Gastroesophageal sphincter (tissue), 3 donors: Measurements from ENCODE around the gene ATP11A.

Source experiments
- EP300 ChIP-seq: sonication (generic); formaldehyde crosslinking; IDR thresholded peaks from one replicate; pipeline ENCODE4 v1.6.1; 2017; ENCODE audit warnings: antibody characterized with exemption, mild to moderate bottlenecking
- POLR2A ChIP-seq, 2 donors: fragments of 450-650 bp; IDR thresholded peaks; one replicate each; pipeline ENCODE4 v1.6.1; 2017; ENCODE audit warnings: antibody characterized with exemption in 2 of 2, mild to moderate bottlenecking in 2 of 2, moderate library complexity in 1 of 2
- POLR2AphosphoS5 ChIP-seq: sonication (generic); formaldehyde crosslinking; IDR thresholded peaks from one replicate; pipeline ENCODE4 v1.6.1; 2017; ENCODE audit warnings: antibody characterized with exemption
- TF ChIP-seq, protein P1 (sequence below), 4 experiments: fragments of 200-600 bp in 2 of 4; fragments of 450-650 bp in 2 of 4; sonication (generic) in 1 of 4; IDR thresholded peaks; one replicate each; pipeline ENCODE4 v1.5.1; 2017 to 2019; ENCODE audit warnings: antibody characterized with exemption in 4 of 4, mild to moderate bottlenecking in 2 of 4, moderate library complexity in 2 of 4

DNA sequence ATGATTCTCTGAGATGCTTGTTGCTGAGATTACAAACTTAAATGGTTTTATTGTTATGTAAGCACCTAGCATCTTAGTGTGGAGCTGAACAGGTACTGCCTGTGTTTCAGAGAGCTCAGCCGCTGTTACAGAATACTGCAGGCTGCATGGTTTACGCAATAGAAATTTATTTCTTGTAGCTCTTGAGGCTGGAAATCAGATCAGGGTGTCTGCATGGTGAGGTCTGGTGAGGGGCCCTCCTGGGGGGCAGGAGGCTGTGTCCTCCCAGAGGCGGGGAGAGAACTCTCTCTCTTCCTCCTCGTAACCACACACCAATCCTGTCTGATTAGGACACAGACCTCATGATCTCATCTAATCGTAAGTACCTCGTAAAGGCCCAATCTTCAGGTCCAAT is 13.1 kb downstream of the ATP11A start:
- TF ChIP-seq, protein P1, sequence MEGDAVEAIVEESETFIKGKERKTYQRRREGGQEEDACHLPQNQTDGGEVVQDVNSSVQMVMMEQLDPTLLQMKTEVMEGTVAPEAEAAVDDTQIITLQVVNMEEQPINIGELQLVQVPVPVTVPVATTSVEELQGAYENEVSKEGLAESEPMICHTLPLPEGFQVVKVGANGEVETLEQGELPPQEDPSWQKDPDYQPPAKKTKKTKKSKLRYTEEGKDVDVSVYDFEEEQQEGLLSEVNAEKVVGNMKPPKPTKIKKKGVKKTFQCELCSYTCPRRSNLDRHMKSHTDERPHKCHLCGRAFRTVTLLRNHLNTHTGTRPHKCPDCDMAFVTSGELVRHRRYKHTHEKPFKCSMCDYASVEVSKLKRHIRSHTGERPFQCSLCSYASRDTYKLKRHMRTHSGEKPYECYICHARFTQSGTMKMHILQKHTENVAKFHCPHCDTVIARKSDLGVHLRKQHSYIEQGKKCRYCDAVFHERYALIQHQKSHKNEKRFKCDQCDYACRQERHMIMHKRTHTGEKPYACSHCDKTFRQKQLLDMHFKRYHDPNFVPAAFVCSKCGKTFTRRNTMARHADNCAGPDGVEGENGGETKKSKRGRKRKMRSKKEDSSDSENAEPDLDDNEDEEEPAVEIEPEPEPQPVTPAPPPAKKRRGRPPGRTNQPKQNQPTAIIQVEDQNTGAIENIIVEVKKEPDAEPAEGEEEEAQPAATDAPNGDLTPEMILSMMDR (IDR thresholded peaks at IDR 0.05), result no peak
- TF ChIP-seq POLR2A (IDR thresholded peaks at IDR 0.05) (no peak), POLR2AphosphoS5 (no peak), EP300 (no peak)
